Motor neuron (in vitro differentiated cells): ENCODE results near the gene SLC7A1. TPM values are rescaled to one million over a fixed set of nuclear protein-coding genes. Genes with fewer than 3 reads are reported as not detected.
A peak's percentile ranks its signal among the peaks of the same experiment; 100 is the strongest.

Experiments used
- ATAC-seq, 8 experiments: fragments of 200-7000 bp; cut with Tn5 transposase; replicated peaks in 6 of 8; 2 replicates each; pipeline ENCODE4 v1.8.0; 2021; ENCODE audit warnings: mild to moderate bottlenecking in 8 of 8, moderate library complexity in 8 of 8
- H3K27ac ChIP-seq, 2 donors: fragments of 250-450 bp; sonication (Bioruptor Pico); 2 replicates each; pipeline ENCODE4 v1.9.0; 2021; ENCODE audit warnings: antibody characterized with exemption in 2 of 2, mild to moderate bottlenecking in 2 of 2, moderate library complexity in 1 of 2
- H3K4me1 ChIP-seq, 2 donors: fragments of 250-450 bp; sonication (Bioruptor Pico); replicated peaks in 1 of 2; 2 replicates each; pipeline ENCODE4 v1.6.1; 2021; ENCODE audit warnings: antibody characterized with exemption in 2 of 2, mild to moderate bottlenecking in 2 of 2, moderate library complexity in 1 of 2
- H3K4me3 ChIP-seq, 5 donors: fragments of 250-450 bp; sonication (Bioruptor Pico); 2 replicates each; pipeline ENCODE4 v1.9.0; 2021; ENCODE audit warnings: antibody characterized with exemption in 5 of 5, mild to moderate bottlenecking in 5 of 5, moderate library complexity in 4 of 5
- WGBS, 10 experiments: fragments of 450-650 bp; shearing (Covaris generic); methylation state at CpG; one replicate each; pipeline ENCODE4 v1.0.0; 2022; 5-methylcytosine and 5-hydroxymethylcytosine counted together
- in situ Hi-C, 9 experiments: fragments of 400-800 bp; cut with MboI; loops; one replicate each; pipeline ENCODE4 v1.15.0; 2021; ENCODE audit warnings: low sequenced_read_pairs in 9 of 9, low pct_unique_long_range_greater_than_20kb in 2 of 9; ENCODE audit not compliant: unreplicated experiment in 9 of 9
- total RNA-seq, 8 experiments: library from RNA; unstranded; fragments of 300-600 nt; gene quantifications; 2 replicates each; pipeline versions ENCODE4 v1.2.3 to v1.2.4, GENCODE V29; 2022

Gene SLC7A1
- total RNA-seq, 8 experiments from 2014 or later, result 9.6 to 40.5 (median 23.5) TPM

- no peaks in the 10 kb centered on the region for H3K4me1 ChIP-seq
- whole genome bisulfite sequencing, 10 experiments, result 60 to 100% (median 100%) methylated on average over 1 to 3 of the region's 3 CpGs
- in situ Hi-C loops, result loop anchor here (10.0 to 25.0 kb wide), 3 partner anchors 192 to 592 kb away; no protein-coding TSS in a partner anchor
- no peak for ATAC-seq
- H3K27ac ChIP-seq, result no peak overlapping the region
- no peak overlapping the region for H3K4me3 ChIP-seq
These were observed 75.6 kb downstream of the SLC7A1 start for GRCh38 chr13:29519921-29520320.

GRCh38 chr13:29516880-29517279, 78.6 kb downstream of the SLC7A1 start:
- ATAC-seq, result no peak
- Histone ChIP-seq H3K4me3 (no peak overlapping the region), H3K27ac (no peak overlapping the region), H3K4me1 (peaks cover 0 to 5% of the 10 kb centered on the region in 2 donors)
- in situ Hi-C loops, result loop anchor here (10.0 to 25.0 kb wide), 3 partner anchors 195 to 595 kb away; no protein-coding TSS in a partner anchor
- 80 to 100% (median 98%) methylated on average over 1 to 6 of the region's 12 CpGs; no CpG with 5 or more reads in 6 of the 10 experiments for WGBS, 10 experiments

- in situ Hi-C loops, result loop anchor here (10.0 to 25.0 kb wide), 3 partner anchors 196 to 596 kb away; no protein-coding TSS in a partner anchor
- WGBS, 10 experiments, result 88 to 100% (median 95%) methylated on average over 1 to 7 of the region's 11 CpGs; no CpG with 5 or more reads in 1 of the 10 experiments
- Histone ChIP-seq H3K4me1 (peaks cover 4 to 12% of the 10 kb centered on the region in 2 donors), H3K27ac (no peak overlapping the region), H3K4me3 (no peak overlapping the region)
- ATAC-seq, result no peak
These were observed 79.5 kb downstream of the SLC7A1 start for GRCh38 chr13:29516012-29516411.

GRCh38 chr13:29515372-29515771, 80.1 kb downstream of the SLC7A1 start:
- ATAC-seq, result peak in 2 of 8 experiments; percentile 37 to 48
- H3K4me1 ChIP-seq, result peaks cover 7 to 12% of the 10 kb centered on the region in 2 donors
- H3K27ac ChIP-seq, result no peak overlapping the region
- 80% methylated on average over 1 of the region's 7 CpGs; no CpG with 5 or more reads in 7 of the 10 experiments for WGBS, 10 experiments
- in situ Hi-C loops, result loop anchor here (10.0 to 25.0 kb wide), 3 partner anchors 197 to 597 kb away; no protein-coding TSS in a partner anchor
- no peak overlapping the region for H3K4me3 ChIP-seq

GRCh38 chr13:29514720-29515310, 80.7 kb downstream of the SLC7A1 start:
- Histone ChIP-seq H3K4me3 (no peak overlapping the region), H3K27ac (no peak overlapping the region), H3K4me1 (peaks cover 7 to 12% of the 10 kb centered on the region in 2 donors)
- ATAC-seq, result no peak
- WGBS, 10 experiments, result 70 to 100% (median 94%) methylated on average over 1 to 4 of the region's 13 CpGs; no CpG with 5 or more reads in 6 of the 10 experiments
- in situ Hi-C loops, result loop anchor here (10.0 to 25.0 kb wide), 3 partner anchors 197 to 597 kb away; no protein-coding TSS in a partner anchor

GRCh38 chr13:29513981-29514719, 81.3 kb downstream of the SLC7A1 start:
- ATAC-seq, result peak in 1 of 8 experiments; percentile 53
- WGBS, 10 experiments, result 83 to 100% (median 99%) methylated on average over 1 to 10 of the region's 32 CpGs; no CpG with 5 or more reads in 6 of the 10 experiments
- Histone ChIP-seq H3K27ac (no peak overlapping the region), H3K4me3 (no peak overlapping the region), H3K4me1 (peaks cover 10 to 15% of the 10 kb centered on the region in 2 donors)
- in situ Hi-C loops, result loop anchor here (10.0 to 25.0 kb wide), 3 partner anchors 198 to 598 kb away; no protein-coding TSS in a partner anchor

- Histone ChIP-seq H3K4me3 (no peak overlapping the region), H3K4me1 (peaks cover 19 to 23% of the 10 kb centered on the region in 2 donors), H3K27ac (no peak overlapping the region)
- WGBS, 10 experiments, result 50 to 100% (median 96%) methylated on average over 1 to 5 of the region's 24 CpGs; no CpG with 5 or more reads in 3 of the 10 experiments
- ATAC-seq, result peak in 1 of 8 experiments; percentile 17
- in situ Hi-C loops, result loop anchor here (10.0 to 25.0 kb wide), 3 partner anchors 199 to 599 kb away; no protein-coding TSS in a partner anchor
These were observed 82.2 kb downstream of the SLC7A1 start for GRCh38 chr13:29513002-29513980.

- Histone ChIP-seq H3K4me1 (peaks cover 25 to 29% of the 10 kb centered on the region in 2 donors), H3K27ac (no peak overlapping the region), H3K4me3 (no peak overlapping the region)
- WGBS, 10 experiments, result 21 to 100% (median 88%) methylated on average over 2 to 5 of the region's 8 CpGs; no CpG with 5 or more reads in 2 of the 10 experiments
- in situ Hi-C loops, result loop anchor here (10.0 to 25.0 kb wide), 3 partner anchors 200 to 600 kb away; no protein-coding TSS in a partner anchor
- ATAC-seq, result no peak
These were observed 83.5 kb downstream of the SLC7A1 start for GRCh38 chr13:29511980-29512379.

- ATAC-seq, result peak in 1 of 8 experiments; percentile 2
- in situ Hi-C loops, result loop anchor here (10.0 to 25.0 kb wide), 3 partner anchors 201 to 601 kb away; no protein-coding TSS in a partner anchor
- 53 to 100% (median 90%) methylated on average over 2 to 10 of the region's 12 CpGs; no CpG with 5 or more reads in 2 of the 10 experiments for WGBS, 10 experiments
- H3K4me1 ChIP-seq, result peaks cover 25 to 29% of the 10 kb centered on the region in 2 donors
- no peak overlapping the region for H3K27ac ChIP-seq
- H3K4me3 ChIP-seq, result no peak overlapping the region
These were observed 84.2 kb downstream of the SLC7A1 start for GRCh38 chr13:29511106-29511796.

GRCh38 chr13:29510651-29511084, 84.8 kb downstream of the SLC7A1 start:
- H3K4me1 ChIP-seq, result peaks cover 25 to 29% of the 10 kb centered on the region in 2 donors
- in situ Hi-C loops, result loop anchor here (10.0 to 25.0 kb wide), 3 partner anchors 202 to 602 kb away; no protein-coding TSS in a partner anchor
- 85 to 100% (median 98%) methylated on average over 1 to 8 of the region's 10 CpGs; no CpG with 5 or more reads in 4 of the 10 experiments for WGBS, 10 experiments
- no peak overlapping the region for H3K27ac ChIP-seq
- ATAC-seq, result peak in 1 of 8 experiments; percentile 5
- no peak overlapping the region for H3K4me3 ChIP-seq

- ATAC-seq, result peak in 1 of 8 experiments; percentile 9
- H3K4me3 ChIP-seq, result no peak overlapping the region
- in situ Hi-C loops, result loop anchor here (10.0 to 25.0 kb wide), 3 partner anchors 202 to 602 kb away; no protein-coding TSS in a partner anchor
- peaks cover 25 to 29% of the 10 kb centered on the region in 2 donors for H3K4me1 ChIP-seq
- WGBS, 10 experiments, result 45 to 100% (median 91%) methylated on average over 1 to 12 of the region's 14 CpGs; no CpG with 5 or more reads in 1 of the 10 experiments
- no peak overlapping the region for H3K27ac ChIP-seq
These were observed 85.4 kb downstream of the SLC7A1 start for GRCh38 chr13:29509999-29510589.
